ENCODE measurements around the gene SFT2D3. TPM values are rescaled to one million over a fixed set of nuclear protein-coding genes. Genes with fewer than 3 reads are reported as not detected.

SFT2D3 gene
- total RNA-seq, 2 donors from 2014 or later: 7.1 to 9.5 TPM

GRCh38 chr2:127665267-127665893 lies 35.9 kb upstream of the SFT2D3 start:
- ATAC-seq (ENCODE audit: insufficient number of reproducible peaks, low FRiP score, low read depth) (no peak), DNase-seq (ENCODE audit: low spot score) (no peak)
- Histone ChIP-seq H3K4me1 (ENCODE audit: control insufficient read depth in 1 of 2, low read depth in 2 of 2) (peaks cover 57 to 66% of the 10 kb centered on the region in 2 donors), H3K36me3 (no peaks in the 10 kb centered on the region), H3K27ac (peak overlapping the region in 1 of 2 donors; percentile 74), H3K27me3 (replicated peaks; ENCODE audit: insufficient read depth) (no peaks in the 10 kb centered on the region), H3K9me3 (no peaks in the 10 kb centered on the region), H3K4me3 (peak overlapping the region; percentile 70)
- TF ChIP-seq CTCF (IDR thresholded peaks at IDR 0.05): no peak

- H3K4me3 ChIP-seq: no peak overlapping the region
These were observed 32.2 kb upstream of the SFT2D3 start for GRCh38 chr2:127669056-127669455.

GRCh38 chr2:127670055-127670956 lies 31.0 kb upstream of the SFT2D3 start:
- Histone ChIP-seq H3K4me3 (no peak overlapping the region), H3K27me3 (replicated peaks; ENCODE audit: insufficient read depth) (no peaks in the 10 kb centered on the region), H3K4me1 (ENCODE audit: control insufficient read depth in 1 of 2, low read depth in 2 of 2) (peaks cover 38 to 43% of the 10 kb centered on the region in 2 donors), H3K27ac (peak overlapping the region in 1 of 2 donors; percentile 91), H3K9me3 (no peaks in the 10 kb centered on the region), H3K36me3 (no peaks in the 10 kb centered on the region)
- no peak for DNase-seq (ENCODE audit: low spot score)
- ATAC-seq (ENCODE audit: insufficient number of reproducible peaks, low FRiP score, low read depth): no peak
- no peak for TF ChIP-seq CTCF (IDR thresholded peaks at IDR 0.05)

More at GRCh38 chr2:127669056-127669455, 32.2 kb upstream of the SFT2D3 start:
- Histone ChIP-seq H3K36me3 (no peaks in the 10 kb centered on the region), H3K27ac (no peak overlapping the region), H3K9me3 (no peaks in the 10 kb centered on the region), H3K4me1 (ENCODE audit: control insufficient read depth in 1 of 2, low read depth in 2 of 2) (peaks cover 45 to 54% of the 10 kb centered on the region in 2 donors), H3K27me3 (replicated peaks; ENCODE audit: insufficient read depth) (no peaks in the 10 kb centered on the region)
- no peak for TF ChIP-seq CTCF (IDR thresholded peaks at IDR 0.05)
- ATAC-seq (ENCODE audit: insufficient number of reproducible peaks, low FRiP score, low read depth): no peak
- DNase-seq (ENCODE audit: low spot score): no peak

GRCh38 chr2:127670957-127671290 lies 30.4 kb upstream of the SFT2D3 start:
- DNase-seq (ENCODE audit: low spot score): no peak
- H3K9me3 ChIP-seq: no peaks in the 10 kb centered on the region
- no peak for TF ChIP-seq CTCF (IDR thresholded peaks at IDR 0.05)
- H3K36me3 ChIP-seq: no peaks in the 10 kb centered on the region
- H3K27me3 ChIP-seq (replicated peaks; ENCODE audit: insufficient read depth): no peaks in the 10 kb centered on the region
- peak overlapping the region in 1 of 2 donors; percentile 91 for H3K27ac ChIP-seq
- ATAC-seq (ENCODE audit: insufficient number of reproducible peaks, low FRiP score, low read depth): no peak
- H3K4me1 ChIP-seq (ENCODE audit: control insufficient read depth in 1 of 2, low read depth in 2 of 2): peaks cover 35 to 40% of the 10 kb centered on the region in 2 donors
- no peak overlapping the region for H3K4me3 ChIP-seq

GRCh38 chr2:127671557-127672302 lies 29.6 kb upstream of the SFT2D3 start:
- peak overlapping the region; percentile 96 for H3K4me3 ChIP-seq
- no peaks in the 10 kb centered on the region for H3K36me3 ChIP-seq
- no peaks in the 10 kb centered on the region for H3K27me3 ChIP-seq (replicated peaks; ENCODE audit: insufficient read depth)
- DNase-seq (ENCODE audit: low spot score): no peak
- ATAC-seq (ENCODE audit: insufficient number of reproducible peaks, low FRiP score, low read depth): no peak
- H3K27ac ChIP-seq: peak overlapping the region; percentile 91 to 95
- H3K4me1 ChIP-seq (ENCODE audit: control insufficient read depth in 1 of 2, low read depth in 2 of 2): peaks cover 35 to 40% of the 10 kb centered on the region in 2 donors
- no peak for TF ChIP-seq CTCF (IDR thresholded peaks at IDR 0.05)
- H3K9me3 ChIP-seq: no peaks in the 10 kb centered on the region

All from thoracic aorta (tissue), 2 donors.